ENCODE data around the gene EMP1. TPM values are rescaled to one million over a fixed set of nuclear protein-coding genes. Genes with fewer than 3 reads are reported as not detected.

Gene EMP1
- total RNA-seq, 1 experiment from 2014 or later, result 0.63 TPM

- Histone ChIP-seq H3K18ac (ENCODE audit: insufficient read length, low read depth, low read length) (no peak overlapping the region), H3K4me2 (ENCODE audit: insufficient read depth, insufficient read length, low read length) (no peak overlapping the region), H2AFZ (ENCODE audit: low read length) (no peak overlapping the region), H3K14ac (ENCODE audit: insufficient read depth, low read length) (no peak overlapping the region), H3K79me1 (ENCODE audit: insufficient read depth, low read depth, low read length, poor library complexity, severe bottlenecking) (no peaks in the 10 kb centered on the region), H3K4ac (ENCODE audit: low read depth, low read length) (no peak overlapping the region), H4K5ac (ENCODE audit: insufficient read length, low read depth, low read length) (no peak overlapping the region), H3K9me3 (ENCODE audit: control insufficient read depth, low read depth, low read length) (no peaks in the 10 kb centered on the region), H3K79me2 (ENCODE audit: insufficient read depth, low read length) (no peaks in the 10 kb centered on the region), H2BK120ac (ENCODE audit: low read depth, low read length, poor library complexity, severe bottlenecking) (no peak overlapping the region), H3K9ac (ENCODE audit: extremely low read depth, insufficient read length, low read length) (no peak overlapping the region), H4K20me1 (ENCODE audit: control insufficient read depth, insufficient read depth, insufficient read length) (no peaks in the 10 kb centered on the region), H3K56ac (ENCODE audit: insufficient read length, low read depth, low read length) (no peak overlapping the region), H3K4me1 (ENCODE audit: insufficient read depth, low read length) (peaks cover 2% of the 10 kb centered on the region), H3K27me3 (ENCODE audit: insufficient read depth, low read length) (no peaks in the 10 kb centered on the region), H3K27ac (ENCODE audit: insufficient read length, low read depth, low read length) (no peak overlapping the region), H2AK5ac (ENCODE audit: insufficient read length, low read length) (no peak overlapping the region), H3T11ph (ENCODE audit: low read length) (no peak overlapping the region), H2BK12ac (ENCODE audit: insufficient read length, low read depth, low read length) (no peak overlapping the region), H3K23ac (ENCODE audit: insufficient read length, low read depth, low read length) (no peak overlapping the region), H2BK15ac (ENCODE audit: low read depth, low read length) (no peak overlapping the region), H3K23me2 (ENCODE audit: insufficient read length, low read depth, low read length, poor library complexity, severe bottlenecking) (no peaks in the 10 kb centered on the region), H2BK20ac (ENCODE audit: low read depth, low read length, poor library complexity, severe bottlenecking) (no peak overlapping the region), H4K8ac (replicated peaks; ENCODE audit: insufficient read length, low read depth, low read length) (no peak overlapping the region), H2BK5ac (ENCODE audit: insufficient read length, low read length) (no peak overlapping the region), H4K91ac (ENCODE audit: insufficient read length, low read depth, low read length) (no peak overlapping the region)
- TF ChIP-seq CTCF (conservative IDR thresholded peaks at IDR 0.05), result no peak
- H3K9me3 Mint-ChIP-seq, result no peaks in the 10 kb centered on the region
- no peaks in the 10 kb centered on the region for H3K36me3 Mint-ChIP-seq (ENCODE audit: insufficient read depth in 1 of 3, low read depth in 3 of 3)
- H3K27me3 Mint-ChIP-seq (ENCODE audit: low read depth), result peaks cover 1% of the 10 kb centered on the region
- peaks cover 33 to 35% of the 10 kb centered on the region in 2 experiments for H3K4me1 Mint-ChIP-seq
- no CpG with 5 or more reads among the region's 11 CpGs for WGBS (ENCODE audit: extremely low coverage, insufficient read length, low lambda C conversion rate)
- DNase-seq, result no peak
- H3K27ac Mint-ChIP-seq, result no peak overlapping the region
- H3K4me3 Mint-ChIP-seq, result no peak overlapping the region
Measured at GRCh38 chr12:13193505-13194231, 2.9 kb upstream of the EMP1 start.

Measured in H9 (cell line).